ENCODE results near the gene CACNG4.
"Not testable (repeated sequence)": the region's sequence is repeated elsewhere in the genome, so short reads cannot be mapped to it uniquely, and the experiment has no call there.

CACNG4 gene

DNA sequence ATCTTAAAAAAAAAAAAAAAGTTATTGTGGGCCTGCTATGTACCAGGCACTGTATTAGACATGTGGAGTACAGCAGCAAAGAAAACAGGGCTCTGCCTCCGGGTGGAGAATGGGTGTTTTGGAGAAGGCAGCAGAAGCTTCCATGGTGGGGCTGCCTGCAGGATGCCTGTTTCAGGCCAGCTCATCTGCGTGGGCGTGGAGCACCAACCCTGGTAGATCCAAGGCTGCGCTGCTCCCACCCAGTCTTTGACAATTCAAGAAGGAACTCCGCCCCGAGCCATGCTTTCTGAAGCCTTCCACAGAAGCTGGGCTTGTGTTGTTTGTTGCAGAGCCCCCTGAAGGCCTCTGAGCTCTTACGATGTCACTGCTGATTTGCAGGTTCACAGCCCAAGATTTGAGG, 56.7 kb downstream of the CACNG4 start:
- DNase-seq = no peak

DNA sequence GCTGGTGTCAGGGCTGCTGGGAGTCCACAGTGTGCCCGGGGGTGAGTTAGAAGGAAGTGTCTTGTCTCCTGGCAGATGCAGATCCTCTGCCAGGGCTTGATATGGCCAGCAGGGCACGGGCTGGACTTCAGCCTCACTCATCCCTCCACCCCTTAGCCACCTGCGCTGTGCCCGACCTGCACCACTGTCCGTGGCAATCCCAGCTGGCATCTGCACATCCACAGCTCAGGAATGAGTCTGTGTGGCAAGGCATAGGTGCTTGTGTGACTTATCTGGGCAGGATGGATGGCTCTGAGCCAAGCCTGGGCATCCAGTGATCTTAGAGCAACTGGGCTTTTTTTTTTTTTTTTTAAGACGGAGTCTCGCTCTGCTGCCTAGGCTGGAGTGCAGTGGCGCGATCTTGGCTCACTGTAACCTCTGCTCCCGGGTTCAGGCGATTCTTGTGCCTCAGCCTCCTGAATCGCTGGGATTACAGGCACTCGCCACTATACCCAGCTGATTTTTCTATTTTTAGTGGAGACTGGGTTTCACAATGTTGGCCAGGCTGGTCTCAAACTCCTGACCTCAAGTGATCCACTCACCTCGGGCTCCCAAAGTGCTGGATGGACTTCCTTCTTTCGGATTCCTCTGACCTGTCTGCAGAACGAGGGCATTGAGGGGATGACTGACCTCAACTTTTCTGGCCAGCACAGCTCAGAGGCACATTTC, 57.4 kb downstream of the CACNG4 start:
- DNase-seq = no peak

- DNase-seq = no peak
These were observed 57.9 kb downstream of the CACNG4 start for GRCh38 chr17:67022451-67022810.

- no peak for DNase-seq
These were observed 60.2 kb downstream of the CACNG4 start for GRCh38 chr17:67024736-67025135.

DNA sequence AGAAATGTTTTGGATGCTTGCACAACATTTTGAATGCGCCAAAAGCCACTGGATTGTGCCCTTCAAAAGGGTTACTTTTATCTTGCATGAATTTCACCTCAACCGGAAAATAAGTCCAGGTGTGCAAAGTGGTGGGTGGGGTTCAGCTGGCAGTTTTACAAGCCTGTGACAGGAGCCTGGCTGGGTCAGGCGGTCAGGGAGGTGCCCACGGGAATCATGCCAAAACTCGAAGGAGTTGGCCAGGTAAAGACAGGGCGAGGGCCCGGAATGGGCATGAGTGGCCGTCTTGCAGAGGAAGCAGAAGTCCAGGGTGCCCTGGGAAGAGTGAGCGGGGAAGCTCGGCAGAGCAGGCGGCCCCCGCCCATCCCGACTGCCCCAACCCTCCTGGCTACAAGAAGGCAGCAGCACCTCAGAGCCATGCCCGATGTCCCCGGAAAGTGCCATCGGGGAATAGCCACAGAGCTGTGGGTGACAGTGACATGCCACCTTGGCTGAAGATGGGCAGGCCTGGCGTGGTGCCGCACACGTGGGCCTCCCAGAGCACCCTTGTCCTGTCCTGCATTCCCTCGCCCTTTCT, 60.8 kb downstream of the CACNG4 start:
- no peak for DNase-seq

GRCh38 chr17:67026341-67026740, 61.8 kb downstream of the CACNG4 start:
- DNase-seq = no peak

- DNase-seq = no peak
These were observed 62.6 kb downstream of the CACNG4 start for GRCh38 chr17:67027031-67027628.

DNA sequence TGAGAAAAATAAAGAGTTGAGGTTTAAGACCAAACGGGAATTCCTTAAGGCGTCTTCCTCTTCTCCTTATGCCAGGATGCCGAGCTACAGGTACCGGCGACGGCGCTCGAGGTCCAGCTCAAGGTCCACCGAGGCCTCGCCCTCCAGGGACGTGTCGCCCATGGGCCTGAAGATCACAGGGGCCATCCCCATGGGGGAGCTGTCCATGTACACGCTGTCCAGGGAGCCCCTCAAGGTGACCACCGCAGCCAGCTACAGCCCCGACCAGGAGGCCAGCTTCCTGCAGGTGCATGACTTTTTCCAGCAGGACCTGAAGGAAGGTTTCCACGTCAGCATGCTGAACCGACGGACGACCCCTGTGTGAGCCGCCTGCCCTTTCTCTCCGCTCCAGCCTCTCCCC, 66.1 kb downstream of the CACNG4 start:
- DNase-seq = no peak

DNA sequence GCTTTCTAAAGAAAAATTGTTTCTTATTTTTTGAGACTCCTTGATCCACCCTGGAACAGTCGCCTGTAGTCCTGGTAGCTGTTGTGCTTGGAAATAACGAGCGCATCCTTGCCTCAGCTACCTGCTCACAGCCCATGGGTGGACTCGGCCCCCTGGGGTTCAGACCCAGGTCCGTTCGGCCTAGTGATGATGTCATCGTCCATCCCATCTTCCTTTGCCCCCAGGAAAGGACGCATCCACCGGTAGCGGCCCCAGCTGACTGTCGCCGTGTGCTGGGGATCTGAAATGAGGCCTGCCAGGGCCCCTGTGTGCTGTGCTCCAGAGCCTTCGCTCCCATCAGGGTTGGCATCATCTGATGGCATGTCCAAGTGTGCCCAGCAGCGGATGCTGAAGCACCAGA, 67.9 kb downstream of the CACNG4 start:
- DNase-seq = no peak

- DNase-seq = no peak
These were observed 68.5 kb downstream of the CACNG4 start for GRCh38 chr17:67032985-67033384.

- DNase-seq = no peak
These were observed 69.1 kb downstream of the CACNG4 start for GRCh38 chr17:67033613-67034012.

- no peak for DNase-seq
These were observed 70.9 kb downstream of the CACNG4 start for GRCh38 chr17:67035131-67036083.

DNA sequence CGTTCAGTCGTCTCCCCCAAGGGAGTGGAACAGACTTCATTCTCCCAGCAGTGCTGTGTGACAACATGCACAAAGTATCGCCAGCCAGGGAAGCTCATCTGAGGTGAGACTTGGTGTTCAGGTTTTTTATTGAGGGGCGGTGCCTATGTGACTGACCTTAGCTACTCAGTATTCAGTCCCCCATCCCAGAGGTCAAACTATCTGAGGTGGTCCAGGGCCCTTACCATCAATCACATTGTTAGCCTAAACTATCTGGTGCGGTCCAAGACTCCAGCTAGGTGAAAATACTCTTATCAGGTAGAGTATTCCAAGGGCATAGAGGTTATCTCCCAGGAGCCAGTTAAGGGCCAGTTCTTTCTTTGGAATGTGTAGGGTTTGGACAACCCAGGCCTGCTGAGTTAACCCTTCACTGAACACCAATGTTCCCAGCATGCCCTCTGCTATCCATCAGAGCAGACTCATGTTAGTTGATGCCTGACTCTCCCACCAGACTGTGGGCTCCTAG, 74.4 kb downstream of the CACNG4 start:
- no peak for DNase-seq

GRCh38 chr17:67040652-67041051, 76.1 kb downstream of the CACNG4 start:
- DNase-seq = no peak

DNA sequence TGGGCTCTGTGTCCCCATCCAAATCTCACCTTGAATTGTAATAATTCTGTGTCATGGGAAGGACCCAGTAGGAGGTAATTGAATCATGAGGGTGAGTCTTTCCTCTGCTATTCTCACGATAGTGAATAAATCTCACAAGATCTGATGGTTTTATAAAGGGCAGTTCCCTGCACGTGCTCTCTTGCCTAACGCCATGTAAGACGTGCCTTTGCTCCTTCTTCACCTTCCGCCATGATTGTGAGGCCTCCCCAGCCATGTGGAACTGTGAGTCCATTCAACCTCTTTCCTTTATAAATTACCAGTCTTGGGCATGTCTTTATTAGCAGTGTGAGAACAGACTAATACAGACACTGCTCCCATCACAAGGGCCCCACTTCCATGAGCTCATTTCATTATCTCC, 76.6 kb downstream of the CACNG4 start:
- DNase-seq = not testable (repeated sequence)

DNA sequence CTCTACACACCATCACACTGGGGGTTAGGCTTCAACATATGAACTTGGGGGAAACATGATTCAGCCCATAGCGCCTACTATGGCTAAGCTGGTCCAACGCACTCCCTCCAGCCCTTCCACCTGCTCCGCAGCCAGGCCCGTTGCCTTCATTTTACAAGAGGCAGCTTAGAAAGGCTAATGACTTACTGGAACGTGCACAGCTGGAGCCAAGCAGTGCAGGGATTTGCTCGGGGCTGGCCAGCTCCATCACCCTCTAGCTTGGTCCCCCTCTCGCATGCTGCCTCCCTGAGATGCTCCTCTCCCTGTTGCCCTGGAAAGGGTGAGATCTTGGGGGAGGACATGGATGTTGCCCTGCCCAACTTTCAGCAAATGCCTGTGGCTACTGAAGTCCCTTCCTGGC, 77.0 kb downstream of the CACNG4 start:
- DNase-seq = no peak

GRCh38 chr17:67041941-67042899, 77.7 kb downstream of the CACNG4 start:
- DNase-seq = no peak

GRCh38 chr17:67043283-67043682, 78.8 kb downstream of the CACNG4 start:
- no peak for DNase-seq

GRCh38 chr17:67044016-67044772, 79.7 kb downstream of the CACNG4 start, which contains the start of gene CACNG1:
Gene CACNG1 (plus strand): TSS chr17:67044554. CDS start chr17:67044661, 107 bp downstream.
- no peak for DNase-seq

- DNase-seq = no peak
These were observed 80.4 kb downstream of the CACNG4 start for GRCh38 chr17:67044940-67045339.

DNA sequence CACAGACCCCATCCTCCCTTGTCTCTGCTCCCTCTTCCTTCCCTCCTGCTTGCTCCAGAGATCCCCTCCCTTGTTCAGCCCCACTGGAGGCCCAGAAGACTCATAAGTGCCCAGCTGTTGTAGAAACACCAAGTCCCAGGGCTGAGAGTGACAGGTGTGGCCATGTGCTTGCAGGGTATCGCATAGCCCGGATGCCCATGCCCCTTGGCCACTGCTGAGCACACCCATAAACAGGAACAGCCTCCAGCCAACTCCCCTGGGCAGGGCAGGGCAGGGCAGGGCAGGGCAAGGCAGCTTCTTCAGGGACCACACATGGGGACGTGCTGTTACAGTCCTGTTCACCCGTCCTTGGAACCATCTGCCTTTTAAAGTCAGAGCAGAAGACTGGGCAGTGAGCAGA, 81.9 kb downstream of the CACNG4 start:
- no peak for DNase-seq

Data from NCI-H526 (cell line).